Measurements from ENCODE around the gene SLC35E4.
A peak's percentile ranks its signal among the peaks of the same experiment; 100 is the strongest.

Gene SLC35E4

DNA sequence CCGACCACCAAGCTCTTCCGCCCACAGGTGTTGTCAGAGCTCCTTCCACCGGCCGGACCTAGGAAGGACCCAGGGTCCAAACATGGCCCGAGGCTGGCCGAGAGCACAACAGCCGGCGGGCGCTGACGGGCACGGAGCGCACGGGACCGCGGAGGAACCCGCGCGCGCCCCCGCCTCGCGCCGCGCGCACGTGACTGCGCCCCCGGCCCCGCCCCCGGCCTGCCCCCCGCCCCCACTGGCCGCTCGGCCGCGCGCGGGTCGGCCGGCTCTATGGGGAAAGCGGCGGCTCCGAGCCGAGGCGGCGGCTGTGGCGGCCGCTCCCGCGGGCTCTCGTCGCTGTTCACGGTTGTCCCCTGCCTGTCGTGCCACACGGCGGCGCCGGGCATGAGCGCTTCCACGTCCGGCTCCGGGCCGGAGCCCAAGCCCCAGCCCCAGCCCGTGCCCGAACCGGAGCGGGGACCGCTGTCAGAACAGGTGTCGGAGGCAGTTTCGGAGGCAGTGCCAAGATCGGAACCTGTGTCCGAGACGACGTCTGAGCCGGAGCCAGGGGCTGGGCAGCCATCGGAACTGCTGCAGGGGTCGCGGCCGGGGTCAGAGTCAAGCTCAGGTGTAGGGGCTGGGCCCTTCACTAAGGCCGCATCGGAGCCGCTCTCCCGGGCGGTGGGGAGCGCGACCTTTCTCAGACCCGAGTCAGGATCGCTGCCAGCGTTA is 59.2 kb downstream of the SLC35E4 start, which contains the start of gene OSBP2:
Gene OSBP2, plus strand, starts transcription at position 235 of the 711 bp plus-strand sequence. Its CDS starts 36 bp downstream, at position 271.
- DNase-seq, result peak; percentile 22

DNA sequence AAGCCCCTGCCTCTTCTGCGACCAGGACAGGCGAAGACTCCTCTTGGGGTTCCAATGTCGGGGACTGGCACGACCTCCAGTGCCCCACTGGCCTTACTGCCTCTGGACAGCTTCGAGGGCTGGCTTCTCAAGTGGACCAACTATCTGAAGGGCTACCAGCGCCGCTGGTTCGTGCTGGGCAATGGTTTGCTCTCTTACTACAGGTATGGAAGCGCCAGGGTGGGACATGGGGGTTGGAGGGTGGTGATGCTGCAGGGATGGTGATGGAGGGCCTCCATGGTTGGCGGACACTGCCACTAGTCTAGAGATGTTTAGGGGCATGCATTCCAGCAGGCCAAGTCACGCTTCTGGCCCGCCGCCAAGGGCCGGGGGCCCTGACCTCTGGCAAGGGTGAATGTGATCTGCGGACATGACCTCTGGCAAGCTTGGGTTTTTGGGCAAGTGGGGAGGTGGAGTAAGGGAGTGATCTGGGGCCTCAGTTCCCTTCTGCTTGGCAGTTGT is 59.8 kb downstream of the SLC35E4 start:
- DNase-seq, result no peak

DNA sequence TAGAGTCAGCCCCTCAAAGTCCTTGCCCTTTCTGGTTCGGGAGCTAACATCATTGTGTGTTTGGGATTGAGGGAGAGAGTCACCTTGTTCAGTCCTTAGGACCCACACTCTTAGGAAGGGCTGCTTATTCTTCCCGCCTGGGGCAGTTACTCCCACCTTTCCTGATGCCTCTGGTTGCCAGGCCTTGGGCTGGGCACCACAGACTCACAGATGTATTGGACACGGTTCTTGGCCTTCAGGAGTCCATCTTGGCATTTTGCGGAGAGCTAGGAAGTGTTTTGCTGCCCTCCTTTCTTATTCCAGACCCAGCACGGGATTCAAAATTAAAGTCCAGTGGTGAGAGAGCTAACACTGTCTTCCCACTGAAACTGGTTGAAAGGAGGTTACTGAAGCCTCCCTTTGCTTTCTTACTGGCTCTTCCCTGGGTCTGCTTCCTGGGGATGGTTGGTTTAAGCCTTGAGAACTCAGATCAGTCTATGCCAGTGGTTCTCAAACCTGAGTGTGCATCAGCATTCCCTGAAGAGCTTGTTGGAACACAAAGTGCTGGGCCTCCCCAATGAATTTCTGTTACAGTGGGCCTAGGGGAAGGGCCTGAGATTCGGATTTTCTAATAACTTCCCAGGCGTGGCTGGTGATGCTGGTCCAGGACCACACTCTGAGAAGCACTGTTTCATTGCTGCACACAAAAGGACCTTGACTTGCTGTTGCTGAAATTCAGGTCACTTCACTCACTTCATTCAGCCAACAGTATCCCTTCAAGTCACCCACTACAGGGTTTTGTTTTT is 60.5 kb downstream of the SLC35E4 start:
- DNase-seq, result no peak

All from NCI-H2227 treated with DMSO at 0.1 percent for 48 hours (cell line).